HUES48 (cell line): ENCODE measurements around the gene NR3C2.

Experiments used
- H3K27ac ChIP-seq: one replicate; pipeline ENCODE4 v1.7.0; 2013; ENCODE audit warnings: low read depth, low read length, inconsistent platforms
- H3K27me3 ChIP-seq: 2 replicates; pipeline ENCODE4 v1.6.1; 2013; ENCODE audit warnings: mild to moderate bottlenecking, low read length; ENCODE audit not compliant: control insufficient read depth, insufficient read depth
- H3K36me3 ChIP-seq: 2 replicates; pipeline ENCODE4 v1.6.1; 2013; ENCODE audit warnings: low read length; ENCODE audit not compliant: control insufficient read depth, insufficient read depth
- H3K4me1 ChIP-seq: 2 replicates; pipeline ENCODE4 v1.6.1; 2013; ENCODE audit warnings: mild to moderate bottlenecking, low read length; ENCODE audit not compliant: control insufficient read depth, insufficient read depth
- H3K4me3 ChIP-seq: 2 replicates; pipeline ENCODE4 v1.5.1; 2013; ENCODE audit warnings: mild to moderate bottlenecking, low read depth, low read length
- H3K9ac ChIP-seq: 2 replicates; pipeline ENCODE4 v1.6.1; 2013; ENCODE audit warnings: mild to moderate bottlenecking, low read depth, low read length, moderate library complexity
- H3K9me3 ChIP-seq: 2 replicates; pipeline ENCODE4 v1.6.1; 2013; ENCODE audit warnings: low read length; ENCODE audit not compliant: control insufficient read depth, insufficient read depth

NR3C2 gene

GRCh38 chr4:148053298-148054003, 388.8 kb downstream of the NR3C2 start:
- no peak overlapping the region for H3K4me3 ChIP-seq
- peaks cover 23% of the 10 kb centered on the region for H3K4me1 ChIP-seq
- H3K9ac ChIP-seq: no peak overlapping the region
- H3K9me3 ChIP-seq: no peaks in the 10 kb centered on the region
- H3K27ac ChIP-seq: no peak overlapping the region
- no peaks in the 10 kb centered on the region for H3K36me3 ChIP-seq
- H3K27me3 ChIP-seq: no peaks in the 10 kb centered on the region

GRCh38 chr4:148052448-148052847, 389.8 kb downstream of the NR3C2 start:
- Histone ChIP-seq H3K9ac (no peak overlapping the region), H3K27me3 (no peaks in the 10 kb centered on the region), H3K9me3 (no peaks in the 10 kb centered on the region), H3K4me3 (no peak overlapping the region), H3K36me3 (no peaks in the 10 kb centered on the region), H3K4me1 (peaks cover 20% of the 10 kb centered on the region), H3K27ac (no peak overlapping the region)

- H3K9me3 ChIP-seq: no peaks in the 10 kb centered on the region
- no peak overlapping the region for H3K4me3 ChIP-seq
- no peak overlapping the region for H3K27ac ChIP-seq
- H3K27me3 ChIP-seq: no peaks in the 10 kb centered on the region
- H3K36me3 ChIP-seq: no peaks in the 10 kb centered on the region
- peaks cover 20% of the 10 kb centered on the region for H3K4me1 ChIP-seq
- H3K9ac ChIP-seq: no peak overlapping the region
These were observed 390.8 kb downstream of the NR3C2 start for GRCh38 chr4:148051403-148051802.

- Histone ChIP-seq H3K4me3 (no peak overlapping the region), H3K9ac (no peak overlapping the region), H3K9me3 (no peaks in the 10 kb centered on the region), H3K4me1 (peaks cover 12% of the 10 kb centered on the region), H3K27me3 (no peaks in the 10 kb centered on the region), H3K27ac (no peak overlapping the region), H3K36me3 (no peaks in the 10 kb centered on the region)
These were observed 393.6 kb downstream of the NR3C2 start for GRCh38 chr4:148048598-148048997.

- no peak overlapping the region for H3K27ac ChIP-seq
- no peaks in the 10 kb centered on the region for H3K4me1 ChIP-seq
- H3K27me3 ChIP-seq: no peaks in the 10 kb centered on the region
- no peaks in the 10 kb centered on the region for H3K9me3 ChIP-seq
- H3K36me3 ChIP-seq: no peaks in the 10 kb centered on the region
- H3K4me3 ChIP-seq: no peak overlapping the region
- no peak overlapping the region for H3K9ac ChIP-seq
These were observed 397.3 kb downstream of the NR3C2 start for GRCh38 chr4:148044912-148045352.

GRCh38 chr4:148044089-148044911, 397.9 kb downstream of the NR3C2 start:
- H3K9ac ChIP-seq: no peak overlapping the region

GRCh38 chr4:148041606-148042329, 400.4 kb downstream of the NR3C2 start:
- H3K27me3 ChIP-seq: no peaks in the 10 kb centered on the region
- no peaks in the 10 kb centered on the region for H3K4me1 ChIP-seq
- no peaks in the 10 kb centered on the region for H3K9me3 ChIP-seq
- H3K27ac ChIP-seq: no peak overlapping the region
- H3K4me3 ChIP-seq: no peak overlapping the region
- no peaks in the 10 kb centered on the region for H3K36me3 ChIP-seq
- no peak overlapping the region for H3K9ac ChIP-seq

More at GRCh38 chr4:148044089-148044911, 397.9 kb downstream of the NR3C2 start:
- no peaks in the 10 kb centered on the region for H3K36me3 ChIP-seq
- no peak overlapping the region for H3K4me3 ChIP-seq
- H3K27me3 ChIP-seq: no peaks in the 10 kb centered on the region
- no peaks in the 10 kb centered on the region for H3K9me3 ChIP-seq
- H3K4me1 ChIP-seq: no peaks in the 10 kb centered on the region
- H3K27ac ChIP-seq: no peak overlapping the region

- no peak overlapping the region for H3K27ac ChIP-seq
- H3K36me3 ChIP-seq: no peaks in the 10 kb centered on the region
- H3K4me1 ChIP-seq: peaks cover 4% of the 10 kb centered on the region; the same call in 1 of the 2 replicates
- no peaks in the 10 kb centered on the region for H3K27me3 ChIP-seq
- no peak overlapping the region for H3K9ac ChIP-seq
- H3K4me3 ChIP-seq: no peak overlapping the region
- H3K9me3 ChIP-seq: no peaks in the 10 kb centered on the region
These were observed 407.4 kb downstream of the NR3C2 start for GRCh38 chr4:148034813-148035212.

GRCh38 chr4:148030193-148030873, 411.9 kb downstream of the NR3C2 start:
- no peak overlapping the region for H3K4me3 ChIP-seq
- H3K4me1 ChIP-seq: peaks cover 22% of the 10 kb centered on the region
- H3K9me3 ChIP-seq: no peaks in the 10 kb centered on the region
- no peaks in the 10 kb centered on the region for H3K27me3 ChIP-seq
- no peak overlapping the region for H3K9ac ChIP-seq
- no peak overlapping the region for H3K27ac ChIP-seq
- H3K36me3 ChIP-seq: no peaks in the 10 kb centered on the region

- H3K4me1 ChIP-seq: peaks cover 20% of the 10 kb centered on the region
- no peaks in the 10 kb centered on the region for H3K27me3 ChIP-seq
- H3K36me3 ChIP-seq: no peaks in the 10 kb centered on the region
- H3K9ac ChIP-seq: no peak overlapping the region
- H3K9me3 ChIP-seq: no peaks in the 10 kb centered on the region
- no peak overlapping the region for H3K4me3 ChIP-seq
- H3K27ac ChIP-seq: no peak overlapping the region
These were observed 412.4 kb downstream of the NR3C2 start for GRCh38 chr4:148029781-148030180.
